Femur (tissue), 1 donor: ENCODE results near the gene GNG12.
A peak's percentile ranks its signal among the peaks of the same experiment; 100 is the strongest.
"Not testable (repeated sequence)": the region's sequence is repeated elsewhere in the genome, so short reads cannot be mapped to it uniquely, and the experiment has no call there.

ENCODE experiments used
- DNase-seq: peaks from one replicate; pipeline ENCODE4 v3.0.0-alpha.2; 2017

GNG12 gene

GRCh38 chr1:67749844-67750690 lies 83.2 kb downstream of the GNG12 start:
- no peak for DNase-seq

- no peak for DNase-seq
Measured at GRCh38 chr1:67749263-67749843, 83.9 kb downstream of the GNG12 start.

DNA sequence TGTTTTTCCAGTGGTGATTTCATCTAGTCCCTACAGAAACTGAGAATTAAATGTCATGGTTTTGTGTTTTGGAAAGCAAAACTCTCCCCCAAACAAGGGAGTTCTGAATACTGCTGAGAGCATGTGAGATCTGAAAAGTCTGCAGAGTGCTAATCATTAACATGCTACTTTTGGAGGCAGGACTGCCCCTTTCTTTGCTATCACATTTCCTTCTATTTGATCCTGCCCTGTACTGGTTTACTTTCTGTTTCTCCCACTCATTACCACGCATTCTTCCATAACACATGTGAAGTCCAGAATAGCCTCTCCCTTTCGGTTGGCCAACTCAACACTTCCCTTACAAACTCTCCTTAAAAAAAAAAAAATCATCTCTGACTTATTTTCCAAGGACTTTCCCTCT lies 84.6 kb downstream of the GNG12 start:
- no peak for DNase-seq

GRCh38 chr1:67747671-67748546 lies 85.4 kb downstream of the GNG12 start:
- no peak for DNase-seq

DNA sequence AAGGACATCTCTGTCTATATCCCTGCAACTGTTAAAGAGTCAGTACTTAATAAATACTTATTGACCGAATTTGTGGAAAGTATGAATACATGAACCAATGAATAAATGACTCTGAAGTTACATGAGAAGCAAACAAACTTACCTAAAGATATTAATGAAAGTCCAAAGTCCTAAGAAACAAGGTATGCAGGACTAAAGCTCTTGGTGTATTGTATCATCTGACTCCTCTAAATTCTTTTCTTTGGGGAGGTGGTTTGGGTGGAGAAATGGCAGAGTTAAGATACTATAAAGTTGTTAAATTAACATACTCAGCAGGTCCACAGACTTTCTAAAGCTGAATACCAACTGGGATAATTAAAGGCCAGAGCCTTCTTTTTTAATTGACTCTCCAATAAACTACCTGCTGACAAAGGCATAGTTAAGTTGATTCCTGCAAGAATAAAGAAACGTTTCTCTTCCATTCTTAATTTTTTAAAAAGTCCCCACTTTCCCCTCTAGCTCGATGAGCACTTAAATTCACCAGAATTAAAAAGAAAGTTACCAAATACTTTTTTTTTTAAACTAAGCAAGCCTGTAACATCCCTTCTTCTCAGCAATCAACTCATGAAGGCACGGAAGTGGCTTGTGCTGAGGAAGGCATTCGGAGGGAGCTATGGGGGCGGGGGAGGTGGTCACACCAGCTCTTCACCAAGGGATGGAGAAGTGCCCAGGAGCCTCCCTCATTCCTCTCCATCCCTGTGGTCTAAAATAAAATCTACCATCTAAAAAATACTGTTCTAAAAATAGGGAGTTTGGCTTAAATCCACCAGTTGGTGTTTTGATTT lies 87.2 kb downstream of the GNG12 start:
- DNase-seq, result no peak

- no peak for DNase-seq
Measured at GRCh38 chr1:67743072-67743725, 90.1 kb downstream of the GNG12 start.

- DNase-seq, result no peak
Measured at GRCh38 chr1:67741736-67742135, 91.5 kb downstream of the GNG12 start.

GRCh38 chr1:67741121-67741520 lies 92.1 kb downstream of the GNG12 start:
- DNase-seq, result peak; percentile 56

GRCh38 chr1:67740543-67740942 lies 92.7 kb downstream of the GNG12 start:
- DNase-seq, result no peak

DNA sequence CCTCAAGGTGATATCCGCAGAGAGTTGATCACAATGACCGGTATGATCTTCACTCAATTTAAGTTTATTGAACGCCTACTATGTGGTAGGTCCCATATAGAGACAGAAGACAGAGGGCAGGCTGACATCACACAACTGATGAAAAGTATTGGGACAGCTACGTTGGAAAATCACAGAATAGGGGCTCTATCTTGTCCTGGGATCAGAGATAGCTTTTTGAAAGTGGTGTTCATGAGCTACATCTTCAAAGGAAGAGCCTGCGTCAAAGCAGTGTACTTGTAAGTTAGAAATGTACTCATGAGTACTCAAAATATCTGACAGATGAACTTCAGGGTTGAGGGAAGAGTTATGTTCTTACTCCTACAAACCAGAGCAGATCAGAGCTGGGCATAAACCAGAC lies 93.9 kb downstream of the GNG12 start:
- DNase-seq, result no peak

DNA sequence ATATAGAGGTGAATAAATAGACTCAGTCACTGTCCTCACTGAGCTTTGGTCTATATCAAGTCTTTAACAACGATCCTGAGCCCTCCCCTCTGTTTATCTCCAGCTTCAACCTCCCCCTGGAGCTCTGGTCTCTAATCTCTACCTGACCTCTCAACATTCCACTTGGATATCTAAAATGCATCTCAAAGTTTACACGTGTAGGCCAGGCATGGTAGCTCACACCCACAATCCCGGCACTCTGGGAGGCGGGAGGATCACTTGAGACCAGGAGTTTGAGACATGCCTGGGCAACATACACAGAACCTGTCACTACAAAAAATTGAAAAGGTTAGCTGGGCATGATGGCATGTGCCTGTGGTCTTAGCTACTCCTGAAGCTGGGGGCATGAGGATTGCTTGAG lies 94.9 kb downstream of the GNG12 start:
- no peak for DNase-seq

- no peak for DNase-seq
Measured at GRCh38 chr1:67737875-67738274, 95.4 kb downstream of the GNG12 start.

DNA sequence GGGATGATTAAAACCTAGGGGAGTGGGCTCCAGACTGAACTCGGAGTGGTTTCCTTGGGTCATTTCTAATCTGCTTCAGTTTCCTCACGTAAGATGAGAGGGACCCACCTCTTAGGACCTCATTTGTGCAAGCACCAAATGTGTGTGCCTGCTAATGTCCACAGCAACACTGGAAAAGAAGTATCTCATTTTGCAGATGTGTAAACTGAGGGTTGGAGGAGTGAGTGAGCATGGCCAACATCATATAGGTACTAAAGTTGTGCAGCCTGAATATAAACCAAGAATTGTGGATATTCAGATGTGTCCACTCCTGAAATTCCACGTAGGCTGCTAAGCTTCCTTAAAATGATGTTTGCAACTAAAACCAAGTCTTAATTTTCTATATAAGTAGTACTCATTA lies 96.5 kb downstream of the GNG12 start:
- DNase-seq, result no peak

GRCh38 chr1:67735806-67736627 lies 97.2 kb downstream of the GNG12 start:
- DNase-seq, result peak; percentile 77

GRCh38 chr1:67735206-67735605 lies 98.1 kb downstream of the GNG12 start:
- DNase-seq, result no peak

DNA sequence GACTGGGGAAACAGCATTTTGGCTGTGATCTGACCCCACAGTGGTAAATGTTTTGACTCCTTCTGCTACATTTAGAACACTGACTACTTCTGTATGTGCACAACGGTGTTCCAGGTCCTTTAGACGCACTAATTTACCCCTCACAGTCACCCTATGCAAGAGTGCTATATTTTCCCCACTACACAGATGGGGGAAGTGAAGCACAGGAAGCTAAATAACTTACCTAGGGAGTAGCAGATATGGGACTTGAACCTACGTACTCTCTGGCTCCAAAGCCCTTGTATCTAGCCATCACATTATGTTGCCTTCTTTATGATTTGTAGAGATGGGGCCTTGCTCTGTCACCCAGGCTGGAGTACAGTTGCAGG lies 99.0 kb downstream of the GNG12 start:
- no peak for DNase-seq

GRCh38 chr1:67733681-67734322 lies 99.5 kb downstream of the GNG12 start:
- DNase-seq, result peak; percentile 25

DNA sequence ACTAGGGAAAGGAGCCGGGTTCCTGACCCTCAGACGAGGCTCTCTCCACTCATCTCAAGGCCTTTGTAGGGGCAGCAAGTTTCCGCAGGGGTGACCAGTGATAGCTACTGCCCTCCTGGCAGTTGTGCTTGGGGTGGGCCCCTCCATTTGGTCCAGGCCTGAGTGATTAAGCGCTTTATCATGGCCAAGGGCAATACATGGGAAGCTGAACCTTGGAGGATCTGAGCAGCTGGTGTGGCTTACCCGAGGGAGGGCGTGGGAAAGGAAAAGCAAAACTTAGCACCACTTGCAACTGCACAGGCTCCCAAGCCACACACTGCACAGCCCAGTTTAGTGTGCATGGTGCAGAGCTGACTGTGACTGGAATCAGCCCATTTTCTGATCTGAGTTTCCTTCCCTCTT lies 100.5 kb downstream of the GNG12 start:
- peak; percentile 67 for DNase-seq

GRCh38 chr1:67731322-67731721 lies 101.9 kb downstream of the GNG12 start:
- no peak for DNase-seq

DNA sequence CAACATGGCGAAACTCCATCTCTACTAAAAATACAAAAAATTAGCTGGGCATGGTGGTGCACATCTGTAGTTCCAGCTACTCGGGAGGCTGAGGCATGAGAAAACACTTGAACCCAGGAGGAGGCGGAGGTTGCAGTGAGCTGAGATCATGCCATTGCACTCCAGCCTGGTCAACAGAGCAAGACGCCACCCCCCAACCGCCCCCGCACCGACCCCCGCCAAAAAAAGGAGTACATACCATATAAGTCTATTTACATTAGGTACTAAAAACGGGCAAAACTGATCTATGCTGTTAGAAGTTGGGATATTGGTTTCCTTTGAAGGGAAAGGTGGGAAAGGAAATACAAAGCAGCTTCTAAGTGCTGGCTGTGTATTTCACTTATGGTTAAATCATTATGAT lies 103.0 kb downstream of the GNG12 start:
- not testable (repeated sequence) for DNase-seq

DNA sequence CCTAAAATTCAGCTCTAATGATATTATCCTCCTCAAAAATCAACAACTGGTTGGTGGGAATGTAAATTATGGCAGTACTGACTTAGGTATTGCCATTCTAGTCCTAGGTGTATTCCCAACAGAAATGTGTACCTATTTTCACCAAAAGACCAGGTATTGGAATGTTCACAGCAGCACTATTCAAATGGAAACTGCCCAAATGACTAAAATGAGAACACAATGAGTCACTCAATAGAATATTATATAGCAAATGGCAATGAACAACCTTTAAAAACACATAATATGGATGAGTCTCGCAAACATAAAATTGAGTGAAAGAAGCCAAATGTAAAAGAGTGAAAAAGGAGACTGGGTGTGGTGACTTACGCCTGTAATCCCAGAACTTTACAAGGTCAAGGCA lies 103.4 kb downstream of the GNG12 start:
- DNase-seq, result no peak
